Caco-2 (cell line): ENCODE data around the gene AMTN. TPM values are rescaled to one million over a fixed set of nuclear protein-coding genes. Genes with fewer than 3 reads are reported as not detected.

Source experiments
- BruUV-seq: library from RNA; stranded (reverse); fragments of 400-500 nt; replicated peaks from 2 replicates; lab custom pipeline; 2021; lab: Mats Ljungman, UMichigan
- CTCF ChIA-PET: fragments of 300-600 bp; sonication (Branson Sonifier 250); formaldehyde crosslinking; loops from one replicate; lab custom pipeline; 2022; ENCODE audit warnings: antibody characterized with exemption; lab: Charles Lee
- POLR2A ChIA-PET: fragments of 300-600 bp; sonication (Branson Sonifier 250); formaldehyde crosslinking; loops from one replicate; lab custom pipeline; 2022; ENCODE audit warnings: antibody characterized with exemption; lab: Charles Lee
- DNase-seq, 2 experiments: peaks; one replicate each; pipeline versions ENCODE4 v3.0.0 to v3.0.0-alpha.2; 2020 to 2022
- H3K27me3 ChIP-seq: replicated peaks from 2 replicates; pipeline ENCODE4 v1.6.0; 2011; ENCODE audit warnings: low read length; ENCODE audit not compliant: control insufficient read depth, insufficient read depth
- H3K36me3 ChIP-seq: 2 replicates; pipeline ENCODE4 v1.5.1; 2011; ENCODE audit warnings: low read length; ENCODE audit not compliant: control insufficient read depth, insufficient read depth
- H3K4me1 ChIP-seq: fragments of 250-450 bp; sonication (Bioruptor Pico); 2 replicates; pipeline ENCODE4 v1.5.1; 2020; ENCODE audit warnings: mild to moderate bottlenecking
- H3K4me3 ChIP-seq: 2 replicates; pipeline ENCODE4 v1.5.1; 2011; ENCODE audit warnings: low read depth, mild to moderate bottlenecking, control low read depth, low read length
- H3K9me3 ChIP-seq: fragments of 250-450 bp; sonication (Bioruptor Pico); 2 replicates; pipeline ENCODE4 v1.5.1; 2020; ENCODE audit warnings: mild to moderate bottlenecking, moderate library complexity
- H3K27ac Mint-ChIP-seq: one replicate; pipeline ENCODE4 v1.8.0; 2022; ENCODE audit warnings: mixed read lengths; ENCODE audit not compliant: unreplicated experiment
- H3K27me3 Mint-ChIP-seq: one replicate; pipeline ENCODE4 v1.8.0; 2022; ENCODE audit warnings: mixed read lengths; ENCODE audit not compliant: insufficient read depth, unreplicated experiment
- H3K36me3 Mint-ChIP-seq: one replicate; pipeline ENCODE4 v1.8.0; 2022; ENCODE audit warnings: mild to moderate bottlenecking, mixed read lengths; ENCODE audit not compliant: insufficient read depth, unreplicated experiment
- H3K4me1 Mint-ChIP-seq: one replicate; pipeline ENCODE4 v1.8.0; 2022; ENCODE audit warnings: low read depth, mixed read lengths; ENCODE audit not compliant: unreplicated experiment
- H3K4me3 Mint-ChIP-seq: one replicate; pipeline ENCODE4 v1.8.0; 2022; ENCODE audit warnings: mild to moderate bottlenecking, moderate library complexity, mixed read lengths; ENCODE audit not compliant: unreplicated experiment
- H3K9me3 Mint-ChIP-seq: one replicate; pipeline ENCODE4 v1.8.0; 2022; ENCODE audit warnings: mixed read lengths; ENCODE audit not compliant: unreplicated experiment
- intact Hi-C: fragments of 100-400 bp; cut with micrococcal nuclease; formaldehyde crosslinking; loops from one replicate; pipeline ENCODE4 v1.10.0; 2022; ENCODE audit not compliant: unreplicated experiment
- total RNA-seq: library from RNA; stranded (reverse); gene quantifications from 2 replicates; pipeline ENCODE4 v1.2.3, GENCODE V29; 2022
- TF ChIP-seq, protein P1 (sequence below), 2 experiments: fragments of 200-600 bp in 1 of 2; IDR thresholded peaks; 1 replicate in 1 of 2; 2 replicates in 1 of 2; pipeline versions ENCODE4 v1.5.1 to v1.8.0; 2011 to 2022; ENCODE audit warnings: antibody characterized with exemption in 1 of 2, control low read depth in 1 of 2, inconsistent platforms in 1 of 2, low read depth in 1 of 2, low read length in 1 of 2, mild to moderate bottlenecking in 1 of 2, moderate library complexity in 1 of 2; ENCODE audit not compliant: insufficient read depth in 1 of 2, severe bottlenecking in 1 of 2, unreplicated experiment in 1 of 2

AMTN gene
- total RNA-seq, 1 experiment from 2014 or later: not detected

DNA sequence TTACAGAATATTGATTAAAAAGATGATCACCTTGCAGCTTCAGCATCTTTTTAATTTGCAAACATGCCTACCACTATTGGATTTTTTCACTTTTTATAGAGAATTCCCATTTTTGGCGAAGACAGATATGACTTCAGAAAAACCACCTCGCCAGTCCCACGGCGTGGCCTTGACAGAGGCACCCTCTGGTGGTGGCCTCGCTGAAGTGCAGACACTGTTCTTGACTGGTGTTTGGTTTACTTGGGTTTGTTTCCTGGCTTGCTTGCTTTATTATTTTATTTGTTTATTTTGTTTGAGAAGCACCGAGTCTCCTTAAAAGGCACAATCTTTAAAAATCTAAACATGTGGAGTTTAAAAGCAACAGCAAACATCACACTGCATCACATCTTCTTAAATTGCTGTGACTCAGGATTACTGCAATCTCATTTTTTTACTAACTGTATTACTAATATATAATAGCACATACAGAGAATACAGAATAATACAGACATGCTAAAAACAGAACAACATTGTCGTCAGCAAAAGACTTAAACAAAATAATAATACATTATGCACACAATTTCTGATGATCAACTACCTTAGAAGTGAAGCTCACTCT is 13.1 kb upstream of the AMTN start:
- Mint-ChIP-seq H3K27me3 (no peaks in the 10 kb centered on the region), H3K9me3 (no peaks in the 10 kb centered on the region), H3K4me3 (no peak overlapping the region), H3K27ac (no peak overlapping the region), H3K4me1 (no peaks in the 10 kb centered on the region), H3K36me3 (no peaks in the 10 kb centered on the region)
- DNase-seq: peak; percentile 43 to 71
- H3K9me3 ChIP-seq: no peaks in the 10 kb centered on the region
- TF ChIP-seq, protein P1, sequence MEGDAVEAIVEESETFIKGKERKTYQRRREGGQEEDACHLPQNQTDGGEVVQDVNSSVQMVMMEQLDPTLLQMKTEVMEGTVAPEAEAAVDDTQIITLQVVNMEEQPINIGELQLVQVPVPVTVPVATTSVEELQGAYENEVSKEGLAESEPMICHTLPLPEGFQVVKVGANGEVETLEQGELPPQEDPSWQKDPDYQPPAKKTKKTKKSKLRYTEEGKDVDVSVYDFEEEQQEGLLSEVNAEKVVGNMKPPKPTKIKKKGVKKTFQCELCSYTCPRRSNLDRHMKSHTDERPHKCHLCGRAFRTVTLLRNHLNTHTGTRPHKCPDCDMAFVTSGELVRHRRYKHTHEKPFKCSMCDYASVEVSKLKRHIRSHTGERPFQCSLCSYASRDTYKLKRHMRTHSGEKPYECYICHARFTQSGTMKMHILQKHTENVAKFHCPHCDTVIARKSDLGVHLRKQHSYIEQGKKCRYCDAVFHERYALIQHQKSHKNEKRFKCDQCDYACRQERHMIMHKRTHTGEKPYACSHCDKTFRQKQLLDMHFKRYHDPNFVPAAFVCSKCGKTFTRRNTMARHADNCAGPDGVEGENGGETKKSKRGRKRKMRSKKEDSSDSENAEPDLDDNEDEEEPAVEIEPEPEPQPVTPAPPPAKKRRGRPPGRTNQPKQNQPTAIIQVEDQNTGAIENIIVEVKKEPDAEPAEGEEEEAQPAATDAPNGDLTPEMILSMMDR (IDR thresholded peaks at IDR 0.05; ENCODE audit: insufficient read depth in 1 of 2, low read depth in 1 of 2, low read length in 1 of 2, severe bottlenecking in 1 of 2, unreplicated experiment in 1 of 2): peak; percentile 86 to 94
- CTCF ChIA-PET: no interaction called here
- H3K36me3 ChIP-seq: no peaks in the 10 kb centered on the region
- intact Hi-C loops: loop anchor here (1.0 to 2.0 kb wide), 5 partner anchors 54 to 624 kb away; no protein-coding TSS in a partner anchor
- H3K4me3 ChIP-seq: no peak overlapping the region
- no peaks in the 10 kb centered on the region for H3K27me3 ChIP-seq
- no peaks in the 10 kb centered on the region for H3K4me1 ChIP-seq
- BruUV-seq: no TSS peak
- POLR2A ChIA-PET: no interaction called here

DNA sequence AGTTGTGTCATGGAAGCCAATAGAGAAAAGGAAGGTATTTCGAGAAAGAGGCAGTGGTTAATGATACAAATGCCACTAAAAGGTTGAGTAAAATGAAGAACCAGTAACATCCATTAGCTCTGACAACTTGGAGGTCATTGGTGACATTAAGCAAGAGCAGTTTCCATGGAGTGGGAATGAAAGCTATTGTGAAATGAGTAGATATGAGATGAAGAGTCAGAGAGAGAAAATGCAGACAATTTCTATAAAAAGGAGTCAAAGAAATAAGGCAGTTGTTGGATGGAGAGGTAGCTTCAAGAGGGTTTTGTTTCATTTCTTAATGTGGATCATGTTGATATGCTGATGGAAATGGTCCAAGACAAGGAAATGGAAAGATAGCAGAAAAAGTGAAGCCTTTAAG is 9.6 kb upstream of the AMTN start:
- H3K27ac Mint-ChIP-seq: no peak overlapping the region
- DNase-seq: no peak
- H3K4me1 Mint-ChIP-seq: no peaks in the 10 kb centered on the region
- no peaks in the 10 kb centered on the region for H3K36me3 Mint-ChIP-seq
- H3K27me3 ChIP-seq: no peaks in the 10 kb centered on the region
- no peak overlapping the region for H3K4me3 ChIP-seq
- TF ChIP-seq, protein P1 (IDR thresholded peaks at IDR 0.05; ENCODE audit: insufficient read depth in 1 of 2, low read depth in 1 of 2, low read length in 1 of 2, severe bottlenecking in 1 of 2, unreplicated experiment in 1 of 2): no peak
- H3K4me3 Mint-ChIP-seq: no peak overlapping the region
- ChIA-PET CTCF (no interaction called here), POLR2A (no interaction called here)
- H3K9me3 ChIP-seq: no peaks in the 10 kb centered on the region
- H3K4me1 ChIP-seq: no peaks in the 10 kb centered on the region
- BruUV-seq: no TSS peak
- no peaks in the 10 kb centered on the region for H3K36me3 ChIP-seq
- intact Hi-C loops: no loop called here
- H3K9me3 Mint-ChIP-seq: no peaks in the 10 kb centered on the region
- peaks cover 8% of the 10 kb centered on the region for H3K27me3 Mint-ChIP-seq

DNA sequence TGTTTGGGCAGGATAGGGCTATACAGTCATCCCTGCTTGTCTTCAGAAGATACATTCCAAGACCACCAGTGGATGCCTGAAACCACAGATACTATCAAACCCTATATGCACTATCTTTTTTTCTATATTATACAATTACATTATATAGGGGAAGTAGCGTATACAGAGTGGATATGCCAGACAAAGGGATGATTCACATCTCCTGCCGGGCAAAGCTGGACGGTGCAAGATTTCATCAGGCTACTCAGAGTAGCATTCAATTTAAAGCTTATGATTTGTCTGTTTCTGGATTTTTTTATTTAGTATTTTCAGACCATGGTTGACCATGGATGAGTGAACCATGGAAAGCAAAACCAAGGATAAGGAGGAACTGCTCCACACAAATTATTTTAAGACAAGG is 7.0 kb upstream of the AMTN start:
- DNase-seq: no peak
- CTCF ChIA-PET: no interaction called here
- intact Hi-C loops: no loop called here
- BruUV-seq: no TSS peak
- no peaks in the 10 kb centered on the region for H3K27me3 ChIP-seq
- Mint-ChIP-seq H3K4me1 (no peaks in the 10 kb centered on the region), H3K9me3 (no peaks in the 10 kb centered on the region), H3K27ac (no peak overlapping the region), H3K36me3 (no peaks in the 10 kb centered on the region), H3K4me3 (no peak overlapping the region), H3K27me3 (peaks cover 8% of the 10 kb centered on the region)
- no peaks in the 10 kb centered on the region for H3K36me3 ChIP-seq
- H3K9me3 ChIP-seq: no peaks in the 10 kb centered on the region
- H3K4me1 ChIP-seq: no peaks in the 10 kb centered on the region
- POLR2A ChIA-PET: no interaction called here
- TF ChIP-seq, protein P1 (IDR thresholded peaks at IDR 0.05; ENCODE audit: insufficient read depth in 1 of 2, low read depth in 1 of 2, low read length in 1 of 2, severe bottlenecking in 1 of 2, unreplicated experiment in 1 of 2): no peak
- no peak overlapping the region for H3K4me3 ChIP-seq
